ENCODE data around the gene TTLL11.
A peak's percentile ranks its signal among the peaks of the same experiment; 100 is the strongest.

TTLL11 gene

DNA sequence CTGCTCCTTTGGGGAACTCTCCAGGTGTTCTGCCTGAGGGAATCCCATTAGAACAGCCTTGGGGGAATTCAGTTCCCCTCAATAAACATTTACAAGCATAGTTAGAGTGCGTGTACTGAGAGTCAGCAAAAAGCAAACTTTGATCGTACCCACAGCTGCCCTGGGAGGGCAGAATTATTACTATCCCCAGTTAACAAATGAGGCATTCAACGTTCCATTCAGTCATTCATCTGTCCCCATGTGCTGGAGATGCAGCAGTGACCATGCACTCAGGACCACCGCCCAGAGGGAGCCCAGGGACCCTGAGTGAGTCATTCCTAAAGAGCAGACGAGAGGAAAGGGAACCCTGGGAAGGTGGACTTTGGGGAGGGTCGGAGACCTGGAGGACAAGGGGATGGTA, 19.1 kb upstream of the TTLL11 start:
- peaks cover 10% of the 10 kb centered on the region for H3K4me1 ChIP-seq (ENCODE audit: control insufficient read depth, insufficient read depth, low read length)
- no peaks in the 10 kb centered on the region for H3K27me3 ChIP-seq (ENCODE audit: control insufficient read depth, insufficient read depth, low read length)
- H3K9ac ChIP-seq (ENCODE audit: low read length) = no peak overlapping the region
- H3K27ac ChIP-seq (ENCODE audit: low read depth, low read length) = no peak overlapping the region
- H3K36me3 ChIP-seq (ENCODE audit: control insufficient read depth, insufficient read depth, low read length) = no peaks in the 10 kb centered on the region
- no peak overlapping the region for H3K4me3 ChIP-seq (ENCODE audit: low read length)

DNA sequence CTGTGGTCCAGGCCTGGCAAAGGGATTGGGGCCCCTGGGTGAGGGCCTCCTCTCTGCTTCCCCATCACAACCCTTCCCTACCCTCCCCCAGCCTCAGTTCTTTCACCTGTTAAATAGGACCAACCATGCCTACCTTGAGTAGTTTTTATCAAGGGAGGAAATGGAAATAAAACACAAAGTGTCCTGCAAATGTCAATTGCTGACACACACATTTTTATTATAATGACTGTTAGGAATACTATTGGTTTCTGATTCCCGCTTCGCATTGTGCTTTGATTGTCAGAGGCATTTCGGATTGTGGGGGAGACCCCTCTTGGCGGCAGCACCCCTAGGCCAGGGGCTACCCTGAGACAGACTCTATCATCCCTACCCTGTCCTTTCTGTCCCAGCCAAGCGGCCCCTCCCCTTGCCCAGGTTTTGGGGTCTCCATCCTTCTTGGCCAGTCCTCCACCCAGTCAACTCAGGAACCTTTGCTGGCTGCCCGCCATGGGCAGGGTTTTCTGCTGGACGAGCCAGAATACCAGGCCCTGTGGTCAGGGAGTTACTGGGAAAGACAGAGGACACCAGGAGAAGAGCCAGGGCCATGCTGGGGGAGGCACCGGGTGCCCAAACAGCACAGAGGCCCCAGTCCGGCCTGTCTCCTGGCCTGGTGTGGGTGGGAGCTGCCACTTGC, 18.4 kb upstream of the TTLL11 start:
- no peak overlapping the region for H3K4me3 ChIP-seq (ENCODE audit: low read length)
- H3K27ac ChIP-seq (ENCODE audit: low read depth, low read length) = no peak overlapping the region
- H3K36me3 ChIP-seq (ENCODE audit: control insufficient read depth, insufficient read depth, low read length) = no peaks in the 10 kb centered on the region
- H3K4me1 ChIP-seq (ENCODE audit: control insufficient read depth, insufficient read depth, low read length) = peaks cover 17% of the 10 kb centered on the region
- no peaks in the 10 kb centered on the region for H3K27me3 ChIP-seq (ENCODE audit: control insufficient read depth, insufficient read depth, low read length)
- H3K9ac ChIP-seq (ENCODE audit: low read length) = no peak overlapping the region

DNA sequence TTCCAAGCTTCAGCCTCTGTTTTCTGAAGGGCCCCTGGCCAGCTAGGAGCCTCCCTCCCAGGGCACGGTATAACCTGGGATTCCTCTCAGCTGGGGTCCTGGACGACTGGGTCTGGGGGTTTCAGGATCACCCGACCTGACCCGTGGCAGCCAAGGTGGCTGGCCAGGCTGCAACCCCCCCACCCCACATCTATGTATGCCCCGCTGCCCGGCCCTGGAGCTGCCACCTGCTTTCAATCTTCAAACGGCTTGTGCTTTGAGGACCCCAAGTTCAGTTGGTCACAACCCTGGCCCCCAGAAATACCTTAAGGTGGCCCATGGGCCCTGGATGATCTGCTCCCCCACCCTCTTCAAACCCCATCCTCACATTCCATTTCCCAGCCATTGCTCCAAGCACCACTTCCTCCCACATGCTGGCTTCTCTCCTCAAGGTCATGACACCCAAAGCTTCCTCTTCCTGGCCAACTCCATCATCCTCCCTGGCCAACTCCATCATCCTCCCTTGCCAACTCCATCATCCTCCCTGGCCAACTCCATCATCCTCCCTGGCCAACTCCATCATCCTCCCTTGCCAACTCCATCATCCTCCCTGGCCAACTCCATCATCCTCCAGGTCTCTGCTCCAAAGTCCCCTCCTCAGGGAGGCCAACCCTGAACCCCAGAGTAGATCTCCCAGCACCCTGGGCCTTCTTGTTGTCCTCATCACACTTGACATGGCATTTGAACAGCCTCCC, 17.2 kb upstream of the TTLL11 start:
- Histone ChIP-seq H3K27ac (ENCODE audit: low read depth, low read length) (no peak overlapping the region), H3K36me3 (ENCODE audit: control insufficient read depth, insufficient read depth, low read length) (no peaks in the 10 kb centered on the region), H3K9ac (ENCODE audit: low read length) (no peak overlapping the region), H3K4me3 (ENCODE audit: low read length) (no peak overlapping the region), H3K27me3 (ENCODE audit: control insufficient read depth, insufficient read depth, low read length) (no peaks in the 10 kb centered on the region), H3K4me1 (ENCODE audit: control insufficient read depth, insufficient read depth, low read length) (peaks cover 21% of the 10 kb centered on the region)

DNA sequence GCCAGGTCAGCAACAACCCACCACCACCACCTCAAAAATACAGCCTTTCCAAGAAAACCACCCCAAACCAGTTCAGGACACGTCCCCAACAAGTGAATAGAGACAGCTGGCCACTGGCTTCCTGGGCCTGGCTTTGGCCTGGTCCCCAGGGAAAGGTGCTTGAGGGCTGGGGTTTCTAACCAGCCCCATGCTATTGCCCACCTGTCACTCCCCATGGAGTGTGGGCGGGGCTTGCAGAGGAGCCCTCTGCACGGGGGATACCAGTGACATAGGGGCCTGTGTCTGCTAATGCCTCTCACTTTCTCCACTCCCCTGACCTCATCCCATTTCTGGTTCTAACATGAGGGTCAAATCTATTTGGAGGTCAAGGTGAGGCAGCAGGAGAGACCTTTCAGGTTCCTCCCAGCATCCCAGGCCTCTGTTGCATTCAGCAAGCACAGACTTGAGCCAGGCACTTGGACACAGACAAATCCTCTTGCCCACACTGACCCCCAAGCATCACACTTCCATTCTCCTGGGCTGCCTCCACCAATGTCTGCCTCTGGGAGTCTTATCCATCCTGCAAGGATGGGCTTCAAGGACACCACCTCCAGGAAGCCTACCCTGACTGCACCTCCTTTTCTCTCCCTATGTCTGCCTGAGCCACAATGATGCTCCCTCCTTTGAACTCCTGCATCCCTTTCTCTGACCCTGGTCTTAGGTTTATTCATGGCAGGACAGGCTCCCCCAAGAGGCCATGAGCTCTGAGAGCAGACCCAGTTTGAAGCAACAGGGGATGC, 16.1 kb upstream of the TTLL11 start:
- Histone ChIP-seq H3K4me3 (ENCODE audit: low read length) (no peak overlapping the region), H3K27me3 (ENCODE audit: control insufficient read depth, insufficient read depth, low read length) (no peaks in the 10 kb centered on the region), H3K27ac (ENCODE audit: low read depth, low read length) (no peak overlapping the region), H3K4me1 (ENCODE audit: control insufficient read depth, insufficient read depth, low read length) (peaks cover 21% of the 10 kb centered on the region), H3K9ac (ENCODE audit: low read length) (no peak overlapping the region), H3K36me3 (ENCODE audit: control insufficient read depth, insufficient read depth, low read length) (no peaks in the 10 kb centered on the region)

DNA sequence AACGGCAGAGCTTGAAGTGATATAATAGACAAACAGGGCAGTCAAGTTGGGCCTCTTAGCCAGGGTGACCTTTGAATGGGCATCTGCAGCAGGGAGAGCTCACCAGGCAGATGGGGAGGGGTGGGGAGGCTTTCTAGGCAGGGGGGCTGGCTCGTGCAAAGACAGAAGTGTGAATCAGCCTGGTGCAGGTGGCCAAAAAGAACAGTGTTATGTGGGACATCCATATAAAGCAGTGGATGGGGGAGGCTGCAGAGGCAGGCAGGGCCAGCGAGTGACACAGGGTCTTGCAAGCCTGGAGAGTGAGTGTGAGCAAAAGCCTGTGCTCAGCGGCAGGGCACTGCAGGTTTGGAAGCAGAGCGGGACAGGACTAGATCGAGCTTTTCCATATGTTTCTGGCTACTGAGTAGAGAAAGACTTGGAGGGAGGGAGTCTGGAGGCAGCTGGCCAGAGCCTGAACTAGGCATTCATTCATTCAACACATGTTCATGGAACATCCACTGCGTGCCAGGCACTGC, 14.2 kb upstream of the TTLL11 start:
- H3K9ac ChIP-seq (ENCODE audit: low read length) = no peak overlapping the region
- H3K4me1 ChIP-seq (ENCODE audit: control insufficient read depth, insufficient read depth, low read length) = peaks cover 21% of the 10 kb centered on the region
- H3K36me3 ChIP-seq (ENCODE audit: control insufficient read depth, insufficient read depth, low read length) = no peaks in the 10 kb centered on the region
- no peak overlapping the region for H3K4me3 ChIP-seq (ENCODE audit: low read length)
- peak overlapping the region; percentile 88 for H3K27ac ChIP-seq (ENCODE audit: low read depth, low read length)
- H3K27me3 ChIP-seq (ENCODE audit: control insufficient read depth, insufficient read depth, low read length) = no peaks in the 10 kb centered on the region

DNA sequence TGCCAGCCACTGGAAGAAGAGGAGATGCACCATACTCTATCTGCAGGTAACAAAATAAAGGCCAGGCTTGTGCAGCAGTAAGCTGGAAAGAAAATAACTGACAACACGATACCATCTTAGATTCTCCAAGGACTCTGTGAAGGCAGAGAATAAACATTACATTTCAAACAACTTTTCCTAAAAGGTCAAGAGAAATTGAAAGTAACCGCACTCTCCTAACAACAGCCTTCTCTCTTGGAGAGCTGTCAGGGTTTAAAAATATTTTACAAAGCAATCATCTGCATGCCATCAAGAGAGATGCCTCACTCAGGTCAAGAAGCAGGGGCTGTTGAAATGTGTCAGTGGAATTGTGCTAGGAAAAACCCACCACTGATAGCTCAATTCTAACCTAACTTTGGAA, 13.5 kb upstream of the TTLL11 start:
- Histone ChIP-seq H3K36me3 (ENCODE audit: control insufficient read depth, insufficient read depth, low read length) (no peaks in the 10 kb centered on the region), H3K9ac (ENCODE audit: low read length) (no peak overlapping the region), H3K27me3 (ENCODE audit: control insufficient read depth, insufficient read depth, low read length) (no peaks in the 10 kb centered on the region), H3K4me1 (ENCODE audit: control insufficient read depth, insufficient read depth, low read length) (peaks cover 21% of the 10 kb centered on the region), H3K4me3 (ENCODE audit: low read length) (no peak overlapping the region), H3K27ac (ENCODE audit: low read depth, low read length) (peak overlapping the region; percentile 88)

DNA sequence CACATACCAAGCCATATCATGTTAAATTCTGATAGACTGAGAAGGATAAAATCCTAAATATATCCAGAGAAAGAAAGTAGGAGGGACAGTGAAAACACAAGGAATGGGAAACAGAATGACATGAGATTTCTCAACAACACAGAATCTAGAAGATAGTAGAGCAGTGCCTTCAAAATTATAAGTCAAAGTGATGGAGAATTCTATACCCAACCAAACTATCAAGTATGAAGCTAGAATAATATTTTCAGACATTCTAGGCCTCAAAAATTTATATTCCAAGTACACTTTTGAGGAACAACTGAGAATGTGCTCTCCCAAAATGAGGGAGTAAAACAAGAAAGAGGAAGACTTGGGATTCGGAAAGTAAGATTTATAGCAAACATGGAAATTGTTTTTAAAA, 10.9 kb upstream of the TTLL11 start:
- Histone ChIP-seq H3K27ac (ENCODE audit: low read depth, low read length) (no peak overlapping the region), H3K4me1 (ENCODE audit: control insufficient read depth, insufficient read depth, low read length) (peaks cover 21% of the 10 kb centered on the region), H3K9ac (ENCODE audit: low read length) (no peak overlapping the region), H3K36me3 (ENCODE audit: control insufficient read depth, insufficient read depth, low read length) (no peaks in the 10 kb centered on the region), H3K27me3 (ENCODE audit: control insufficient read depth, insufficient read depth, low read length) (no peaks in the 10 kb centered on the region), H3K4me3 (ENCODE audit: low read length) (no peak overlapping the region)

DNA sequence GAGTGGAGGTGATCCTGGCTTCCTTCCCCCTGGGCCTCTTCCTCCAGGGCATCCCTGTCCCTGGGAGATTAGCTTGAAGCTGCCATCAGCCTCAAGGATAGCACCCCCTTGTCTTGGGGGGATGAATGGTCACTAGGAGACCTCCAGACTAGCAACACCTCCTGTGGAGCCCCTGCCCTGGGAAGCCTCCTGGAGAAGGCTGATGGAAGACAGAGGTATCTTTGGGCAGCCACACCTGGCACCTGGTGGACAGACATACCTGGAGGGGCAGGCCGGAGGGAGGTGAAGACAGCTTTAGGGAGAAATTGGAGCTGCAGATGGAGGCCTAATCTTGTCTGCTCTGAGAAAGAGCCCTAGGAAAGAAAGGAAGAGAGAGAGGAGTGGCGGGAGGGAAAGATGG, 9.0 kb upstream of the TTLL11 start:
- Histone ChIP-seq H3K27ac (ENCODE audit: low read depth, low read length) (no peak overlapping the region), H3K36me3 (ENCODE audit: control insufficient read depth, insufficient read depth, low read length) (no peaks in the 10 kb centered on the region), H3K4me1 (ENCODE audit: control insufficient read depth, insufficient read depth, low read length) (peaks cover 11% of the 10 kb centered on the region), H3K27me3 (ENCODE audit: control insufficient read depth, insufficient read depth, low read length) (no peaks in the 10 kb centered on the region), H3K4me3 (ENCODE audit: low read length) (no peak overlapping the region), H3K9ac (ENCODE audit: low read length) (no peak overlapping the region)

DNA sequence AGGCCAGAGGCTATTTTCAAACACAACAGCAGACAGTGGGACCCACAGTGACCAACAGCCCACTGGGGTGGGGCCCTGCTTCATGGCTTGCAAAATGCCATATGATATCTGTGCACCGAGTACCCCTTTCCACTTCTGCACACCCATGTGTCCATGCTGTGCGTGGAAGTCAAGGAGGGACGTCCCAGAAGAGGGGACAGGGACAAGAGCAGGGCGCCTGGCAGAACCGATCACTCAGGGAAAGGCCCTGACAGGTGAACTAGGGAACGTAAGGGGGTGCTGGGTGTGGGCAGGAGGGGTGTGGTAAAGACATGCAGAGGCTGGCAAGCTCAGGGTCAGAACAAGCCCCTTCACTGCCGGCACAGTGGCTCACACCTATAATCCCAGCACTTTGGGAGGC, 7.6 kb upstream of the TTLL11 start:
- H3K4me1 ChIP-seq (ENCODE audit: control insufficient read depth, insufficient read depth, low read length) = no peaks in the 10 kb centered on the region
- H3K27me3 ChIP-seq (ENCODE audit: control insufficient read depth, insufficient read depth, low read length) = no peaks in the 10 kb centered on the region
- no peak overlapping the region for H3K4me3 ChIP-seq (ENCODE audit: low read length)
- no peak overlapping the region for H3K9ac ChIP-seq (ENCODE audit: low read length)
- no peaks in the 10 kb centered on the region for H3K36me3 ChIP-seq (ENCODE audit: control insufficient read depth, insufficient read depth, low read length)
- no peak overlapping the region for H3K27ac ChIP-seq (ENCODE audit: low read depth, low read length)

DNA sequence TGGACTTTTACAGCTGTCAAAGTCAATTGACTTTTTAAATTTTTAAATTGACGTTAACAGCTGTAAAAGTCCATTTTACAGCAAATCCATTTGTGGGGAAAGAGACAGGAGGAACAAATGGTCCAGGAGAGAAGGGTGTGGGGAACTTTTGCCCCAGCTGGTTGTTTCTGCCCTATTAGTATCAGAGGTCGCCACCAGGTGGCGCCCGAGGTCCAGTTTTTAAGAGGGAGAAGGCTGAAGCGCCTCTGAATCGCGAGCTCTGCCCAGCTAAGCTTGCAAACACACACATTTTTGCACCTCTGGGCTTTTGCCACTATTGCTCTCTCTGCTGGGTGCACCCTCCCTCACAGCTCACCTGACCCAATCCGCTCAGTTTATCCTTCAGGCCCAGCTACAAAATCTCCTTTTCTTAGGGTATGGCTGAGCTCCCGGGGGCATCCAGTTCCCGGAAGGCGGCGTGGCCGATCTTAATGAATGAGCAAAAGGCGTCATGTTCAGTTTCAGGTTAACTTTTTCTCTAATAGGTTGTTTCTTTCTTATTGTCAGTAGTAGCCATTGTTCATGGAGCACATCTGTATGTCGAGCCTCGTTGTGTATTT, 6.3 kb upstream of the TTLL11 start:
- H3K36me3 ChIP-seq (ENCODE audit: control insufficient read depth, insufficient read depth, low read length) = no peaks in the 10 kb centered on the region
- H3K27me3 ChIP-seq (ENCODE audit: control insufficient read depth, insufficient read depth, low read length) = no peaks in the 10 kb centered on the region
- H3K4me1 ChIP-seq (ENCODE audit: control insufficient read depth, insufficient read depth, low read length) = no peaks in the 10 kb centered on the region
- no peak overlapping the region for H3K27ac ChIP-seq (ENCODE audit: low read depth, low read length)
- H3K4me3 ChIP-seq (ENCODE audit: low read length) = no peak overlapping the region
- H3K9ac ChIP-seq (ENCODE audit: low read length) = no peak overlapping the region

DNA sequence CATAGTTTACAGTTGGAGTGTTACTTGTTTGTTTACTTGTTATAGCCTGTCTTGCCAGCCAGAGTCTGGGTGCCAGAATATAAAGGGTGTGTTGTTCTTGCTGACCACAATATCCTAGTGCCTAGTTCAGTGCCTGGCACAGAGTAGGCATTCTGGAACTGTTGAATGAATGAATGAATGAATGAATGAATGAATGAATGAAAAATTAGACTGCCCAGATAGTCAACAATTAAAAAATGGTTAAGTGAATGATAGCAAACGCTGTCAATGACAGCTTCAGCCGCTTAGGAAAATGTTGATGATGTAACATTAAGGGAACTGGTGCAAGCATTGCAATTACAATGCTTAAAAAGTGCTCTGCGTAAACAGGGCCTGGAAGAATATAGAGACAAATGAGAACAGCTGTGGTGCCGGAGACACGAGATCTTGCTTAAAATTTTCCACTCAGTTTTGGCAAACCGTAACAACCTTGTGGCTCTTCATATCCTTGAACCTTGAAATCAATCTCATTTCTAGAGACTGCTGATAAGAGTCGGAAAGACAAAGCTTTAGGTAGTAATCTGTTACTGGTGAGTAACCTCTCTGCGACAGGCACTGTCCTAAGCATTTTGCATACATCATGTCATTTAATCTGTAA, 4.7 kb upstream of the TTLL11 start:
- no peaks in the 10 kb centered on the region for H3K36me3 ChIP-seq (ENCODE audit: control insufficient read depth, insufficient read depth, low read length)
- no peak overlapping the region for H3K4me3 ChIP-seq (ENCODE audit: low read length)
- no peaks in the 10 kb centered on the region for H3K4me1 ChIP-seq (ENCODE audit: control insufficient read depth, insufficient read depth, low read length)
- no peak overlapping the region for H3K9ac ChIP-seq (ENCODE audit: low read length)
- H3K27me3 ChIP-seq (ENCODE audit: control insufficient read depth, insufficient read depth, low read length) = no peaks in the 10 kb centered on the region
- H3K27ac ChIP-seq (ENCODE audit: low read depth, low read length) = no peak overlapping the region
